ENCODE results near the gene CDK5RAP2. TPM values are rescaled to one million over a fixed set of nuclear protein-coding genes. Genes with fewer than 3 reads are reported as not detected.

Gene CDK5RAP2
- total and polyA plus RNA-seq, 2 experiments from 2014 or later: 52.6 to 77.0 TPM

DNA sequence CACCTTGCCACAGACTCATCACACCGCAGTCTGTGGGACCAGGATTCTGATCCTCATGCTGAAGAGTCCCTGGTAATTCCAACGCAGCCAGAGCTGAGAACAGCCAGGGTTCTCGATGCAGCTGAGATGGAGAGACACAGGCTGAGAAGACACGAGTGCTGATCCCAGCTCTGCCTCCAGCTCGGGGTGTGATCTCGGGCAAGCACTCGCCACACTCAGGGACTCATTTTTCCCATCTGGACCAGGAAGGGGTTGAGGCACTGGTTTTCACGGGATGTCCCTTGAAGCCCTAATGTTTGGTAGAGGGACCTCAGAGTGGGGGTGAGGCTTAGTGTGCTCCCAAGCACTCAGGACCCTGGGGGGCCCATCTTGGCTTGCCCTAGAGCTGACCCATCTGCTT lies 200.4 kb downstream of the CDK5RAP2 start:
- Histone ChIP-seq H3K4me3 (no peak overlapping the region), H3F3A (ENCODE audit: insufficient read depth) (no peaks in the 10 kb centered on the region), H3K79me2 (ENCODE audit: insufficient read depth) (no peaks in the 10 kb centered on the region), H3K4me1 (ENCODE audit: insufficient read depth) (peaks cover 7% of the 10 kb centered on the region; the same call in 1 of the 2 replicates), H3K27ac (no peak overlapping the region), H3K9me2 (ENCODE audit: insufficient read depth) (no peaks in the 10 kb centered on the region), H3K9ac (no peak overlapping the region), H3K4me2 (ENCODE audit: unreplicated experiment) (no peak overlapping the region), H2AFZ (no peak overlapping the region), H3K27me3 (replicated peaks; ENCODE audit: insufficient read depth) (no peaks in the 10 kb centered on the region), H4K20me1 (ENCODE audit: insufficient read depth) (no peaks in the 10 kb centered on the region), H3K36me3 (ENCODE audit: low read depth) (no peaks in the 10 kb centered on the region), H3K9me3 (ENCODE audit: low read depth) (no peaks in the 10 kb centered on the region)
- no peak for TF ChIP-seq EZH2phosphoT487 (IDR thresholded peaks at IDR 0.05; ENCODE audit: insufficient read depth, low read depth)
- TF ChIP-seq EZH2 (IDR thresholded peaks at IDR 0.05; ENCODE audit: insufficient read depth, poor library complexity, severe bottlenecking): no peak
- in situ Hi-C loops (cut with MboI): no loop called here
- WGBS, 2 experiments (ENCODE audit: low coverage in 1 of 2, low lambda C conversion rate in 2 of 2, missing lambda C conversion rate in 2 of 2): 96 to 97% methylated on average over 8 of the region's 8 CpGs
- no peak for DNase-seq

DNA sequence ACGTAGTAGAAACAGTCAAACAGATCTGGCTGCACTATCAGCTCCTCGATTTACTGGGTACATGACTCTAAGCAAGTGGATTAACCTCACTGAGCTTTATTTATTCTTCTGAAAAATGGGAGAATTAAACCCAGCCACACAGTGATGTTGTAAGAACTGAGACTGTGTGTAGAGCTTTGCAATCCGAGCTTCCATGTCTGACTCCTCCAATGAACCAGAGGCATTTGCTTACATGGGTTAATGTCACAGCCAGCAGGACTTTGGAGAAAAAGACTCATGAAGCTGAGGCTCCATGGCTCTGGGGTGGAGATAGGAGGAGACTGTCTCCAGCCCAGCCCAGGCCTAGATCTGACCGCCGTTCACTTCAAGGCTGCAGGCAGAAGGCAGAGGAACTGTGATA lies 201.3 kb downstream of the CDK5RAP2 start:
- whole genome bisulfite sequencing, 2 experiments (ENCODE audit: low coverage in 1 of 2, low lambda C conversion rate in 2 of 2, missing lambda C conversion rate in 2 of 2): 83% methylated on average over 5 of the region's 5 CpGs
- no peaks in the 10 kb centered on the region for H3K9me2 ChIP-seq (ENCODE audit: insufficient read depth)
- no peaks in the 10 kb centered on the region for H3K27me3 ChIP-seq (replicated peaks; ENCODE audit: insufficient read depth)
- no peak overlapping the region for H3K9ac ChIP-seq
- H3F3A ChIP-seq (ENCODE audit: insufficient read depth): no peaks in the 10 kb centered on the region
- H2AFZ ChIP-seq: no peak overlapping the region
- no peak for DNase-seq
- no peaks in the 10 kb centered on the region for H3K9me3 ChIP-seq (ENCODE audit: low read depth)
- no peaks in the 10 kb centered on the region for H4K20me1 ChIP-seq (ENCODE audit: insufficient read depth)
- no peak for TF ChIP-seq EZH2phosphoT487 (IDR thresholded peaks at IDR 0.05; ENCODE audit: insufficient read depth, low read depth)
- TF ChIP-seq EZH2 (IDR thresholded peaks at IDR 0.05; ENCODE audit: insufficient read depth, poor library complexity, severe bottlenecking): no peak
- H3K36me3 ChIP-seq (ENCODE audit: low read depth): no peaks in the 10 kb centered on the region
- no peak overlapping the region for H3K4me2 ChIP-seq (ENCODE audit: unreplicated experiment)
- no peaks in the 10 kb centered on the region for H3K4me1 ChIP-seq (ENCODE audit: insufficient read depth)
- H3K27ac ChIP-seq: no peak overlapping the region
- in situ Hi-C loops (cut with MboI): no loop called here
- no peaks in the 10 kb centered on the region for H3K79me2 ChIP-seq (ENCODE audit: insufficient read depth)
- no peak overlapping the region for H3K4me3 ChIP-seq

DNA sequence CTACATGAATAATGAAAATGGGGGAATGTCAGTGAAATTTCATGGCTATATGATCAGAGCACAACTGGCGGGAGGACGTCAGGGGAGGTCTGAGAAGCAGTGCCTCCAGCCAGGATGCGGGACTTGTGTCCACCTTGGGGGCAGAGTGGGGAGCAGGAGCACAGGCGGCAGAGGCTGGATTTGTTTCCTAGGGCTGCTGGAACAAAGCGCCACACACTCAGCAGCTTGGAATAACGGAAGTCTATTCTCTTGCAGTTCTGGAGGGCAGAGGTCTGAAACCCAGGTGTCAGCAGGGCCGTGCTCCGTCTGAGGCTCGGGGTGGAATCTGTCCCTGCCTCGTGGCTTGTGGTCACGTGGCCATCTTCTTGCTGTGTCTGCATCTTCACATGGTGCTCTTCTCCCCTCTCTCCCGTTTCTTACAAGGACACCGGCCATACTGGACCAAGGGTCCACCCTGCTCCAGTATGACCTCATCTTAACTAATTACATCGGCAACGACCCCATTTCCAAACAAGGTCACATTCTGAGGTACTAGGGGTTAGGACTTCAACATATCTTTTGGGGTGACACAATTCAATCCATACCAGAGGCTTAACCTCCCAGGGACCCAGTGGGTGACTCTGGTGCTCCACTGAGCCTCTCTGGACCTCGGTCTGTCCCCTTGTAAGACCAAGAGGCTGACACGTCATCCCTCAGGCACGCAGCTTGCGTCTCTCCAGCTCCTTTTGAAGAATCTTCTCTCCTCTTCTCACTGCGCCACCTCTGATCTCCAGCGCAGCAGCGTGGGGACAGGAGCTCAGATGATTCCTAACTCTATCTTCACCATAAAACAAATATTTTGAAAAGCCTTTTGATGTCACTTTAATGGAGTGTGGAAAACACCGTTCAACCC lies 202.5 kb downstream of the CDK5RAP2 start:
- no peaks in the 10 kb centered on the region for H4K20me1 ChIP-seq (ENCODE audit: insufficient read depth)
- no peak overlapping the region for H3K27ac ChIP-seq
- DNase-seq: no peak
- H3K9me3 ChIP-seq (ENCODE audit: low read depth): no peaks in the 10 kb centered on the region
- H3F3A ChIP-seq (ENCODE audit: insufficient read depth): no peaks in the 10 kb centered on the region
- no peak overlapping the region for H3K4me3 ChIP-seq
- H2AFZ ChIP-seq: no peak overlapping the region
- in situ Hi-C loops (cut with MboI): no loop called here
- no peak overlapping the region for H3K4me2 ChIP-seq (ENCODE audit: unreplicated experiment)
- WGBS, 2 experiments (ENCODE audit: low coverage in 1 of 2, low lambda C conversion rate in 2 of 2, missing lambda C conversion rate in 2 of 2): 87 to 91% methylated on average over 23 of the region's 23 CpGs
- H3K4me1 ChIP-seq (ENCODE audit: insufficient read depth): no peaks in the 10 kb centered on the region
- no peaks in the 10 kb centered on the region for H3K27me3 ChIP-seq (replicated peaks; ENCODE audit: insufficient read depth)
- H3K79me2 ChIP-seq (ENCODE audit: insufficient read depth): no peaks in the 10 kb centered on the region
- no peak for TF ChIP-seq EZH2phosphoT487 (IDR thresholded peaks at IDR 0.05; ENCODE audit: insufficient read depth, low read depth)
- no peak for TF ChIP-seq EZH2 (IDR thresholded peaks at IDR 0.05; ENCODE audit: insufficient read depth, poor library complexity, severe bottlenecking)
- no peaks in the 10 kb centered on the region for H3K9me2 ChIP-seq (ENCODE audit: insufficient read depth)
- no peak overlapping the region for H3K9ac ChIP-seq
- no peaks in the 10 kb centered on the region for H3K36me3 ChIP-seq (ENCODE audit: low read depth)

DNA sequence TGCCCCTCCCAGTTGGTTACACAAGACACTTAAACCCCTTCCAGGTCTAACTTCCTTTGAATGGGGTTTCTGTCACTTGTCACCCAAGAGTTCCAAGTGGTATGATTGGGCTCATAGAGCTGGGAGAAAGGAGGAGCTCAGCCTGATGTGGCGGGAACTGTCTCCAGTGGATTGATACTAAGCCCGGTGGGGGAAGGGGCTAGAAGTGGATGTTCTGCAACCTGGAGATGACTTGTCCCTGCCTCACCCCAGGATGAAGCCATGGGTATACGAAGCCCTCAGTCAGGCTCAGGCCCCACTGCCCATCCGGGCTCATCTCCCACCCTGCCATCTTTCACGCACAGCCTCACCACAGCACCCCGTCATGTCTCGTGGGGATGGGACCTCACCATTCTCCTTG lies 203.9 kb downstream of the CDK5RAP2 start:
- Histone ChIP-seq H4K20me1 (ENCODE audit: insufficient read depth) (no peaks in the 10 kb centered on the region), H3K9me2 (ENCODE audit: insufficient read depth) (no peaks in the 10 kb centered on the region), H3K4me3 (no peak overlapping the region), H3K4me2 (ENCODE audit: unreplicated experiment) (no peak overlapping the region), H3K27me3 (replicated peaks; ENCODE audit: insufficient read depth) (no peaks in the 10 kb centered on the region), H3K4me1 (ENCODE audit: insufficient read depth) (no peaks in the 10 kb centered on the region), H3K9me3 (ENCODE audit: low read depth) (no peaks in the 10 kb centered on the region), H2AFZ (no peak overlapping the region), H3K36me3 (ENCODE audit: low read depth) (no peaks in the 10 kb centered on the region), H3F3A (ENCODE audit: insufficient read depth) (no peaks in the 10 kb centered on the region), H3K27ac (no peak overlapping the region), H3K9ac (no peak overlapping the region), H3K79me2 (ENCODE audit: insufficient read depth) (no peaks in the 10 kb centered on the region)
- in situ Hi-C loops (cut with MboI): no loop called here
- no peak for TF ChIP-seq EZH2 (IDR thresholded peaks at IDR 0.05; ENCODE audit: insufficient read depth, poor library complexity, severe bottlenecking)
- no peak for TF ChIP-seq EZH2phosphoT487 (IDR thresholded peaks at IDR 0.05; ENCODE audit: insufficient read depth, low read depth)
- WGBS, 2 experiments (ENCODE audit: low coverage in 1 of 2, low lambda C conversion rate in 2 of 2, missing lambda C conversion rate in 2 of 2): 90 to 93% methylated on average over 6 to 7 of the region's 7 CpGs
- DNase-seq: no peak
